ENCODE measurements around the gene STUM.

The STUM gene

DNA sequence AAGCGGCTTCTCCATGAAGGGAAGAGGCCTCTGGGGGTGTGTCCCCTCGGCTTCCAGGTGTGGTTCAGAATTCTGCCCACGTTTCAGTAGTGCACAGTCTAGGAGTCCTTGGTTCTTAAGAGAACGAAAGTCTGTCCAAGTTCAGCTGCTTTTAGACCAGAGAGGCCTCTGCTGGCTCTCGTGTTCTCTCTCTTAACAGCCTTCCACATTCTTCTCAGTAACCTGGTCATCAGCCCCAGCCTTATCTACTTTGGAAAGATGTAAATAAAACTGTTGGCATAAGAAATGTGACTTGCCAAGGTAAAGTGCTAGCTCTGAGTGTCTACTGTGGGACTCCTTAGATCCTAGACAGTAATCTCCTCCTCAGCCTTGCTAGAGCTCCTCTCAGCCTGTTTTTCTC is 15.3 kb upstream of the STUM start:
- Histone ChIP-seq H3K18ac (ENCODE audit: low read length) (no peak overlapping the region), H2BK12ac (ENCODE audit: low read length) (no peak overlapping the region), H3K4ac (ENCODE audit: low read length) (no peak overlapping the region), H2AK5ac (ENCODE audit: low read depth, low read length) (no peak overlapping the region), H4K8ac (ENCODE audit: low read depth, low read length) (no peak overlapping the region), H4K91ac (ENCODE audit: low read depth, low read length, poor library complexity) (no peak overlapping the region), H3K4me2 (ENCODE audit: insufficient read depth, low read length, poor library complexity, severe bottlenecking) (no peak overlapping the region), H3K27ac (replicated peaks; ENCODE audit: low read length) (no peak overlapping the region), H2AFZ (ENCODE audit: low read length) (no peak overlapping the region), H3K4me1 (ENCODE audit: control insufficient read depth in 2 of 2, insufficient read depth in 1 of 2, low read depth in 1 of 2, low read length in 2 of 2) (peaks cover 0 to 1% of the 10 kb centered on the region in 2 donors), H3K4me3 (ENCODE audit: low read length in 2 of 2) (no peak overlapping the region), H3K14ac (ENCODE audit: low read length) (no peak overlapping the region), H3K79me1 (ENCODE audit: low read depth, low read length) (no peaks in the 10 kb centered on the region), H3K23ac (ENCODE audit: low read depth, low read length, poor library complexity) (no peak overlapping the region), H3K9me3 (replicated peaks in 1 of 2; ENCODE audit: control insufficient read depth in 2 of 2, insufficient read depth in 1 of 2, low read depth in 1 of 2, low read length in 2 of 2) (no peaks in the 10 kb centered on the region), H2BK15ac (ENCODE audit: low read length) (no peak overlapping the region), H2BK5ac (ENCODE audit: low read length) (no peak overlapping the region), H3K27me3 (ENCODE audit: control insufficient read depth in 3 of 3, insufficient read depth in 3 of 3, low read depth in 1 of 3, low read length in 3 of 3) (peaks cover 0 to 18% (median 0%) of the 10 kb centered on the region in 3 experiments), H2BK120ac (ENCODE audit: low read depth, low read length) (no peak overlapping the region), H3K36me3 (replicated peaks in 1 of 2; ENCODE audit: control insufficient read depth in 2 of 2, insufficient read depth in 2 of 2, low read length in 2 of 2) (no peaks in the 10 kb centered on the region), H3K9ac (ENCODE audit: low read depth, low read length, poor library complexity) (no peak overlapping the region)
- no peak for DNase-seq (ENCODE audit: low spot score)
- WGBS, 2 donors (ENCODE audit: extremely low coverage in 2 of 2, insufficient read length in 2 of 2, insufficient replicate concordance in 1 of 2), result no CpG with 5 or more reads among the region's 5 CpGs

DNA sequence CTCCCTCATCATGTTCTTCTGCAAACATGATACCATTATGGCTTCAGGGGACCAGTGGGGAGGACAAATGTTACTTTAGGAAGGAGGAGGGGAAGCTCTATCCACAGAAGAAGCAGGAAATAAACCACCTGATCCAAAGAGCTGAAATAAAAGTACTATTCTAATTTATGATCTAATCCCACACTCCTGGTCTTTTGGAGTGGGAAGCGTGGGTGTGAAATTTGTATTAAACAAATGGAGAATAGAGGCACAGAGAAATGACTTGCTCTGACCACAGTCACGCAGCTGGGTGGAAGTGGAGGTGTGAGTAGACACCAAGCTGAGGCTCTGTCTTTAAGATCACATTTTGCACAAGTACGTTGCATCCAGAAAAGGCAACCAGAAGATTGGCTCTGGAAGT is 14.5 kb upstream of the STUM start:
- no peak overlapping the region for H2BK120ac ChIP-seq (ENCODE audit: low read depth, low read length)
- no peak overlapping the region for H3K14ac ChIP-seq (ENCODE audit: low read length)
- H3K4me1 ChIP-seq (ENCODE audit: control insufficient read depth in 2 of 2, insufficient read depth in 1 of 2, low read depth in 1 of 2, low read length in 2 of 2), result peaks cover 0 to 1% of the 10 kb centered on the region in 2 donors
- no peak overlapping the region for H2BK15ac ChIP-seq (ENCODE audit: low read length)
- no peak overlapping the region for H3K4ac ChIP-seq (ENCODE audit: low read length)
- no peak overlapping the region for H3K27ac ChIP-seq (replicated peaks; ENCODE audit: low read length)
- peaks cover 0 to 21% (median 0%) of the 10 kb centered on the region in 3 experiments for H3K27me3 ChIP-seq (ENCODE audit: control insufficient read depth in 3 of 3, insufficient read depth in 3 of 3, low read depth in 1 of 3, low read length in 3 of 3)
- no peak overlapping the region for H3K9ac ChIP-seq (ENCODE audit: low read depth, low read length, poor library complexity)
- no peak overlapping the region for H2AK5ac ChIP-seq (ENCODE audit: low read depth, low read length)
- no peak overlapping the region for H3K4me3 ChIP-seq (ENCODE audit: low read length in 2 of 2)
- no peak overlapping the region for H2BK12ac ChIP-seq (ENCODE audit: low read length)
- H3K18ac ChIP-seq (ENCODE audit: low read length), result no peak overlapping the region
- H3K23ac ChIP-seq (ENCODE audit: low read depth, low read length, poor library complexity), result no peak overlapping the region
- no peak overlapping the region for H2BK5ac ChIP-seq (ENCODE audit: low read length)
- H2AFZ ChIP-seq (ENCODE audit: low read length), result no peak overlapping the region
- H4K8ac ChIP-seq (ENCODE audit: low read depth, low read length), result no peak overlapping the region
- no peaks in the 10 kb centered on the region for H3K9me3 ChIP-seq (replicated peaks in 1 of 2; ENCODE audit: control insufficient read depth in 2 of 2, insufficient read depth in 1 of 2, low read depth in 1 of 2, low read length in 2 of 2)
- H3K36me3 ChIP-seq (replicated peaks in 1 of 2; ENCODE audit: control insufficient read depth in 2 of 2, insufficient read depth in 2 of 2, low read length in 2 of 2), result no peaks in the 10 kb centered on the region
- no peak overlapping the region for H4K91ac ChIP-seq (ENCODE audit: low read depth, low read length, poor library complexity)
- WGBS, 2 donors (ENCODE audit: extremely low coverage in 2 of 2, insufficient read length in 2 of 2, insufficient replicate concordance in 1 of 2), result no CpG with 5 or more reads among the region's 3 CpGs
- no peak overlapping the region for H3K4me2 ChIP-seq (ENCODE audit: insufficient read depth, low read length, poor library complexity, severe bottlenecking)
- no peaks in the 10 kb centered on the region for H3K79me1 ChIP-seq (ENCODE audit: low read depth, low read length)
- DNase-seq (ENCODE audit: low spot score), result no peak

DNA sequence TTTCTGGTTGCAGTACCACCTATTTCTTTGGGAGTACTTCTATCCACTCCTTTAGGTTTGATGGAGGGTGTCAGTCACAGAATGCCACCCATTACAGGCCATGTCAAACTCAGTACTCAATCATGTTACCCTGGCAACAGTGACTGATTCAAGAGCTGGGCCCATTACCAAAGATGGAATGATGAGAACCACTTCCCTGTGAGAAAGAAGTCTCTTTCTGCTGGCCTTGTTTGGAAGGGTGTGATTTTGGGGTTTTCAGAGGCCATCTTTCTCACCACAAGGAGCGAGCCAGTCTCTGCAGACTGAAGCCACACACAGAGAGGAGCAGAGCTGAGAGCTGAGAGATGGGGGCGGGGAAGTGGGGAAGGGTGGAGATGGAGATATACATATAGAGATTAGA is 13.9 kb upstream of the STUM start:
- Histone ChIP-seq H2BK15ac (ENCODE audit: low read length) (no peak overlapping the region), H4K91ac (ENCODE audit: low read depth, low read length, poor library complexity) (no peak overlapping the region), H2BK12ac (ENCODE audit: low read length) (no peak overlapping the region), H3K4me3 (ENCODE audit: low read length in 2 of 2) (no peak overlapping the region), H3K4me1 (ENCODE audit: control insufficient read depth in 2 of 2, insufficient read depth in 1 of 2, low read depth in 1 of 2, low read length in 2 of 2) (peaks cover 0 to 1% of the 10 kb centered on the region in 2 donors), H2BK120ac (ENCODE audit: low read depth, low read length) (no peak overlapping the region), H2AFZ (ENCODE audit: low read length) (no peak overlapping the region), H3K23ac (ENCODE audit: low read depth, low read length, poor library complexity) (no peak overlapping the region), H3K27ac (replicated peaks; ENCODE audit: low read length) (no peak overlapping the region), H3K79me1 (ENCODE audit: low read depth, low read length) (no peaks in the 10 kb centered on the region), H3K9me3 (replicated peaks in 1 of 2; ENCODE audit: control insufficient read depth in 2 of 2, insufficient read depth in 1 of 2, low read depth in 1 of 2, low read length in 2 of 2) (no peaks in the 10 kb centered on the region), H3K14ac (ENCODE audit: low read length) (no peak overlapping the region), H4K8ac (ENCODE audit: low read depth, low read length) (no peak overlapping the region), H3K9ac (ENCODE audit: low read depth, low read length, poor library complexity) (no peak overlapping the region), H3K36me3 (replicated peaks in 1 of 2; ENCODE audit: control insufficient read depth in 2 of 2, insufficient read depth in 2 of 2, low read length in 2 of 2) (no peaks in the 10 kb centered on the region), H3K4me2 (ENCODE audit: insufficient read depth, low read length, poor library complexity, severe bottlenecking) (no peak overlapping the region), H3K27me3 (ENCODE audit: control insufficient read depth in 3 of 3, insufficient read depth in 3 of 3, low read depth in 1 of 3, low read length in 3 of 3) (peaks cover 0 to 21% (median 0%) of the 10 kb centered on the region in 3 experiments), H2BK5ac (ENCODE audit: low read length) (no peak overlapping the region), H3K4ac (ENCODE audit: low read length) (no peak overlapping the region), H3K18ac (ENCODE audit: low read length) (no peak overlapping the region), H2AK5ac (ENCODE audit: low read depth, low read length) (no peak overlapping the region)
- DNase-seq (ENCODE audit: low spot score), result no peak
- no CpG with 5 or more reads among the region's 2 CpGs for WGBS, 2 donors (ENCODE audit: extremely low coverage in 2 of 2, insufficient read length in 2 of 2, insufficient replicate concordance in 1 of 2)

DNA sequence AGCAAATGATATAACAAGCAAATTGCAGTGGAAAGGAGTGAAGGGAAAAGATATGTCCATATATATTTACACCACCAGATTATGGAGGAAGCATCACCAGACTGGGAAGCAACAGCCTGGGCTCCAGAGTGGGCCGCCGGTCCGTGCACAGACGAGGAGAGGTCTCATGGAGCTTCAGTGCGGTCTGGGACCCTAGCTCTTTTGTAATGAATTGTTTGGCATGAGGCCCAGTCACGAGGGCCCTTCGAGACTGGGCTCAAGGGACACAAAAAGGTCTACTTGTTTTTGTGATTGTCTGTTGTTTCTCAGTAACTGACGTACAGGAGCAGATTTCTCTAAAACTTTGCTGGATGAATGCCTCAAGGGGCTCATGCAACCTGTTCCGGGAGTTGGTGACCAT is 12.9 kb upstream of the STUM start:
- Histone ChIP-seq H2BK120ac (ENCODE audit: low read depth, low read length) (no peak overlapping the region), H2BK15ac (ENCODE audit: low read length) (no peak overlapping the region), H3K4me3 (ENCODE audit: low read length in 2 of 2) (no peak overlapping the region), H2BK5ac (ENCODE audit: low read length) (no peak overlapping the region), H3K4me2 (ENCODE audit: insufficient read depth, low read length, poor library complexity, severe bottlenecking) (no peak overlapping the region), H2BK12ac (ENCODE audit: low read length) (no peak overlapping the region), H3K9ac (ENCODE audit: low read depth, low read length, poor library complexity) (no peak overlapping the region), H3K4ac (ENCODE audit: low read length) (no peak overlapping the region), H4K91ac (ENCODE audit: low read depth, low read length, poor library complexity) (no peak overlapping the region), H4K8ac (ENCODE audit: low read depth, low read length) (no peak overlapping the region), H3K14ac (ENCODE audit: low read length) (no peak overlapping the region), H3K27me3 (ENCODE audit: control insufficient read depth in 3 of 3, insufficient read depth in 3 of 3, low read depth in 1 of 3, low read length in 3 of 3) (peaks cover 0 to 12% (median 0%) of the 10 kb centered on the region in 3 experiments), H3K27ac (replicated peaks; ENCODE audit: low read length) (no peak overlapping the region), H2AFZ (ENCODE audit: low read length) (no peak overlapping the region), H3K18ac (ENCODE audit: low read length) (no peak overlapping the region), H3K36me3 (replicated peaks in 1 of 2; ENCODE audit: control insufficient read depth in 2 of 2, insufficient read depth in 2 of 2, low read length in 2 of 2) (no peaks in the 10 kb centered on the region), H3K23ac (ENCODE audit: low read depth, low read length, poor library complexity) (no peak overlapping the region), H3K79me1 (ENCODE audit: low read depth, low read length) (no peaks in the 10 kb centered on the region), H3K9me3 (replicated peaks in 1 of 2; ENCODE audit: control insufficient read depth in 2 of 2, insufficient read depth in 1 of 2, low read depth in 1 of 2, low read length in 2 of 2) (no peaks in the 10 kb centered on the region), H3K4me1 (ENCODE audit: control insufficient read depth in 2 of 2, insufficient read depth in 1 of 2, low read depth in 1 of 2, low read length in 2 of 2) (peaks cover 0 to 1% of the 10 kb centered on the region in 2 donors), H2AK5ac (ENCODE audit: low read depth, low read length) (no peak overlapping the region)
- WGBS, 2 donors (ENCODE audit: extremely low coverage in 2 of 2, insufficient read length in 2 of 2, insufficient replicate concordance in 1 of 2), result no CpG with 5 or more reads among the region's 9 CpGs
- DNase-seq (ENCODE audit: low spot score), result no peak

Measured in neuronal stem cell (in vitro differentiated cells).